Measurements from ENCODE around the gene METTL27.
"Not testable (repeated sequence)": the region's sequence is repeated elsewhere in the genome, so short reads cannot be mapped to it uniquely, and the experiment has no call there.

- not testable (repeated sequence) for TF ChIP-seq POLR2A (IDR thresholded peaks at IDR 0.05; ENCODE audit: low read depth, low read length); POLR2AphosphoS5 (IDR thresholded peaks at IDR 0.05; ENCODE audit: low read depth, low read length); TAF1 (IDR thresholded peaks at IDR 0.05; ENCODE audit: low read depth, low read length); PAX5 (IDR thresholded peaks at IDR 0.05; ENCODE audit: insufficient read depth, low read length, severe bottlenecking); POU2F2 (IDR thresholded peaks at IDR 0.05; ENCODE audit: low read depth, low read length)
- peak; percentile 81 for TF ChIP-seq SPI1 (IDR thresholded peaks at IDR 0.05; ENCODE audit: low read depth, low read length)
Observed at GRCh38 chr7:73845701-73846195, 3.4 kb upstream of the METTL27 start.

All from GM12891 (cell line).